ENCODE measurements around the gene SPN. TPM values are rescaled to one million over a fixed set of nuclear protein-coding genes. Genes with fewer than 3 reads are reported as not detected.

SPN gene
- total and polyA plus RNA-seq, 2 of the 4 experiments (the other 2 are of a cell fraction) = not detected

DNA sequence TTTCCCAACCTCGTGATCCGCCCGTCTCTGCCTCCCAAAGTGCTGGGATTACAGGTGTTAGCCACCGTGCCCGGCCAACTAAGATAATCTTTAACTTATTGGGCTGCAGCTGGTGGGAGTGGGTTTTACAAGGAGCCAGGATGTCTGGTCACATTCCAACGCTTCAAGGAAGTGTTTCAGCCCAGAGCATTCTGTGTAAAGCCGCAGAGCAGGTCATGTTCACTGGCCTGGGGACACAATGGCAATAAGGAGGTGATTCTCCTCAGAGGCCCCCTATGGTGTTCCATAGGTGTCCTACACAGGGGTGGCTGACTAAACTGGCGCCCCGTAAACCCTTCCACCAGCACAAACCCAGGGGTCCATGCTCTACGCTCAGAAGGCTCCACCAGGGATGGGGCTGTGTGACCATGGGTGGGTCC lies 17.1 kb downstream of the SPN start:
- intact Hi-C loops (cut with micrococcal nuclease) = no loop called here
- in situ Hi-C loops (cut with MboI; ENCODE audit: low sequenced_read_pairs) = no loop called here
- no TSS peak for BruUV-seq (replicated peaks)

More for the DNA sequence above, 17.1 kb downstream of the SPN start:
- no peak overlapping the region for H2AFZ ChIP-seq (replicated peaks; ENCODE audit: low read length, poor library complexity)
- no peaks in the 10 kb centered on the region for H3K9me3 ChIP-seq (ENCODE audit: control insufficient read depth, insufficient read depth, low read length)
- H3K4me3 ChIP-seq (ENCODE audit: insufficient read depth, low read depth, low read length) = no peak overlapping the region
- peaks cover 2% of the 10 kb centered on the region; the same call in 1 of the 2 replicates for H3K9me1 ChIP-seq (ENCODE audit: insufficient read depth, low read length)
- H4K91ac ChIP-seq (ENCODE audit: insufficient read depth, low read depth, low read length) = no peak overlapping the region
- no peak overlapping the region for H2BK120ac ChIP-seq (ENCODE audit: low read depth, low read length)
- H3K18ac ChIP-seq (ENCODE audit: low read depth, low read length) = no peak overlapping the region
- ChIA-PET POLR2A (ENCODE audit: unreplicated experiment) (no interaction called here), CTCF (interaction anchor here (1.7 kb wide), 1 partner anchor 20 kb away, joined by 5 read pairs; no protein-coding TSS in a partner anchor)
- H2AK5ac ChIP-seq (ENCODE audit: low read depth, low read length) = no peak overlapping the region
- H3K9ac ChIP-seq (ENCODE audit: low read depth, low read length) = no peak overlapping the region
- H3K4ac ChIP-seq (ENCODE audit: low read depth, low read length) = no peak overlapping the region
- H2BK5ac ChIP-seq (ENCODE audit: low read depth, low read length, poor library complexity, severe bottlenecking) = no peak overlapping the region
- H3K4me1 ChIP-seq (ENCODE audit: control insufficient read depth, insufficient read depth, low read length) = peaks cover 5% of the 10 kb centered on the region; the same call in 1 of the 2 replicates
- no peak overlapping the region for H4K5ac ChIP-seq (ENCODE audit: low read depth, low read length)
- peaks cover 2% of the 10 kb centered on the region; the same call in 1 of the 2 replicates for H3K36me3 ChIP-seq (ENCODE audit: control insufficient read depth, insufficient read depth, low read length)
- no peak overlapping the region for H3K56ac ChIP-seq (ENCODE audit: extremely low read depth, insufficient read depth, low read length)
- no peak overlapping the region for H3K14ac ChIP-seq (replicated peaks; ENCODE audit: low read depth, low read length)
- no peak overlapping the region for H2AK9ac ChIP-seq (replicated peaks; ENCODE audit: low read depth, low read length, poor library complexity)
- ATAC-seq (ENCODE audit: low read depth) (no peak), DNase-seq (no peak)
- H4K20me1 ChIP-seq (ENCODE audit: insufficient read depth, low read length) = no peaks in the 10 kb centered on the region
- dilution Hi-C loops (cut with HindIII; ENCODE audit: low sequenced_read_pairs, unreplicated experiment) = no loop called here
- no peak overlapping the region for H3K27ac ChIP-seq (ENCODE audit: insufficient read depth, low read length)
- no peak overlapping the region for H4K8ac ChIP-seq (ENCODE audit: low read depth in 2 of 2, low read length in 2 of 2)
- no peak overlapping the region; the same call in 1 of the 2 replicates for H3K4me2 ChIP-seq (ENCODE audit: low read depth, low read length)
- no CpG with 5 or more reads among the region's 10 CpGs for WGBS, 2 experiments (ENCODE audit: extremely low coverage in 2 of 2, insufficient read length in 1 of 2)
- H2BK20ac ChIP-seq (ENCODE audit: low read depth, low read length) = no peak overlapping the region
- H3K79me1 ChIP-seq (ENCODE audit: low read depth in 1 of 2, low read length in 2 of 2) = no peaks in the 10 kb centered on the region
- H2BK15ac ChIP-seq (ENCODE audit: low read depth, low read length) = no peak overlapping the region
- no peaks in the 10 kb centered on the region for H3K27me3 ChIP-seq (ENCODE audit: control insufficient read depth, insufficient read depth, low read length)
- TF ChIP-seq, protein P1, sequence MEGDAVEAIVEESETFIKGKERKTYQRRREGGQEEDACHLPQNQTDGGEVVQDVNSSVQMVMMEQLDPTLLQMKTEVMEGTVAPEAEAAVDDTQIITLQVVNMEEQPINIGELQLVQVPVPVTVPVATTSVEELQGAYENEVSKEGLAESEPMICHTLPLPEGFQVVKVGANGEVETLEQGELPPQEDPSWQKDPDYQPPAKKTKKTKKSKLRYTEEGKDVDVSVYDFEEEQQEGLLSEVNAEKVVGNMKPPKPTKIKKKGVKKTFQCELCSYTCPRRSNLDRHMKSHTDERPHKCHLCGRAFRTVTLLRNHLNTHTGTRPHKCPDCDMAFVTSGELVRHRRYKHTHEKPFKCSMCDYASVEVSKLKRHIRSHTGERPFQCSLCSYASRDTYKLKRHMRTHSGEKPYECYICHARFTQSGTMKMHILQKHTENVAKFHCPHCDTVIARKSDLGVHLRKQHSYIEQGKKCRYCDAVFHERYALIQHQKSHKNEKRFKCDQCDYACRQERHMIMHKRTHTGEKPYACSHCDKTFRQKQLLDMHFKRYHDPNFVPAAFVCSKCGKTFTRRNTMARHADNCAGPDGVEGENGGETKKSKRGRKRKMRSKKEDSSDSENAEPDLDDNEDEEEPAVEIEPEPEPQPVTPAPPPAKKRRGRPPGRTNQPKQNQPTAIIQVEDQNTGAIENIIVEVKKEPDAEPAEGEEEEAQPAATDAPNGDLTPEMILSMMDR (conservative IDR thresholded peaks at IDR 0.05; ENCODE audit: low read depth, low read length) = no peak
- TF ChIP-seq MAFK (IDR thresholded peaks at IDR 0.05; ENCODE audit: low read depth, low read length) = no peak
- TF ChIP-seq RCOR1 (IDR thresholded peaks at IDR 0.05; ENCODE audit: insufficient replicate concordance, low read length) = no peak
- no peak for TF ChIP-seq MAZ (IDR thresholded peaks at IDR 0.05; ENCODE audit: borderline replicate concordance, low read depth, low read length)
- TF ChIP-seq POLR2A (IDR thresholded peaks at IDR 0.05; ENCODE audit: low read depth, low read length) = no peak
- no peak for TF ChIP-seq CHD1 (IDR thresholded peaks at IDR 0.05; ENCODE audit: low read depth, low read length)
- TF ChIP-seq RFX5 (IDR thresholded peaks at IDR 0.05; ENCODE audit: low read depth, low read length) = no peak
- TF ChIP-seq CEBPB (IDR thresholded peaks at IDR 0.05; ENCODE audit: low read depth, low read length) = no peak
- TF ChIP-seq BHLHE40 (IDR thresholded peaks at IDR 0.05; ENCODE audit: low read depth, low read length) = no peak
- no peak for TF ChIP-seq RAD21 (IDR thresholded peaks at IDR 0.05; ENCODE audit: low read length)
- no peak for TF ChIP-seq USF2 (IDR thresholded peaks at IDR 0.05; ENCODE audit: low read depth, low read length)
- TF ChIP-seq FOS (IDR thresholded peaks at IDR 0.05; ENCODE audit: low read depth, low read length) = no peak
- no peak for TF ChIP-seq SMC3 (IDR thresholded peaks at IDR 0.05; ENCODE audit: low read depth, low read length)
- no peak for TF ChIP-seq MXI1 (IDR thresholded peaks at IDR 0.05; ENCODE audit: borderline replicate concordance, low read depth, low read length)
- H3K23ac ChIP-seq (ENCODE audit: low read depth, low read length) = no peak overlapping the region

Measured in IMR-90 (cell line).